ENCODE data around the gene RPL6.

The RPL6 gene

GRCh38 chr12:112433551-112433950 lies 24.1 kb upstream of the RPL6 start (continued):
- TF ChIP-seq TSHZ2 (CRISPR knock-in tag; IDR thresholded peaks at IDR 0.05) (no peak), POU6F1 (CRISPR knock-in tag; IDR thresholded peaks at IDR 0.05; ENCODE audit: borderline replicate concordance, low read depth) (no peak)

GRCh38 chr12:112431965-112432364 lies 22.6 kb upstream of the RPL6 start:
- TF ChIP-seq ZFP3 (CRISPR knock-in tag; IDR thresholded peaks at IDR 0.05) (no peak), PPARA (CRISPR knock-in tag; IDR thresholded peaks at IDR 0.05; ENCODE audit: borderline replicate concordance) (no peak), ARNTL (CRISPR knock-in tag; IDR thresholded peaks at IDR 0.05; ENCODE audit: borderline replicate concordance, low read depth) (no peak), ZNF8 (CRISPR knock-in tag; IDR thresholded peaks at IDR 0.05) (no peak), CSRNP3 (CRISPR knock-in tag; IDR thresholded peaks at IDR 0.05) (no peak), GLIS3 (CRISPR knock-in tag; IDR thresholded peaks at IDR 0.05) (no peak), ISL1 (CRISPR knock-in tag; IDR thresholded peaks at IDR 0.05) (no peak), ZNF70 (CRISPR knock-in tag; IDR thresholded peaks at IDR 0.05) (no peak), PATZ1 (CRISPR knock-in tag; IDR thresholded peaks at IDR 0.05; ENCODE audit: borderline replicate concordance) (no peak), TOX (CRISPR knock-in tag; IDR thresholded peaks at IDR 0.05; ENCODE audit: borderline replicate concordance) (no peak), POU6F1 (CRISPR knock-in tag; IDR thresholded peaks at IDR 0.05; ENCODE audit: borderline replicate concordance, low read depth) (no peak), CSDC2 (CRISPR knock-in tag; IDR thresholded peaks at IDR 0.05) (no peak), SNAI2 (CRISPR knock-in tag; IDR thresholded peaks at IDR 0.05) (no peak), ESRRG (CRISPR knock-in tag; IDR thresholded peaks at IDR 0.05) (no peak), RARB (CRISPR knock-in tag; IDR thresholded peaks at IDR 0.05) (no peak)
- no peak for ATAC-seq

- no peak for ATAC-seq
- TF ChIP-seq GLIS3 (CRISPR knock-in tag; IDR thresholded peaks at IDR 0.05) (no peak), TCF4 (CRISPR knock-in tag; IDR thresholded peaks at IDR 0.05; ENCODE audit: borderline replicate concordance) (no peak), POU6F1 (CRISPR knock-in tag; IDR thresholded peaks at IDR 0.05; ENCODE audit: borderline replicate concordance, low read depth) (no peak), ZFP3 (CRISPR knock-in tag; IDR thresholded peaks at IDR 0.05) (no peak), ZNF565 (CRISPR knock-in tag; conservative IDR thresholded peaks at IDR 0.05; ENCODE audit: low read depth) (no peak), TSHZ2 (CRISPR knock-in tag; IDR thresholded peaks at IDR 0.05) (no peak), ESRRG (CRISPR knock-in tag; IDR thresholded peaks at IDR 0.05) (no peak), PATZ1 (CRISPR knock-in tag; IDR thresholded peaks at IDR 0.05; ENCODE audit: borderline replicate concordance) (no peak)
Measured at GRCh38 chr12:112430929-112431328, 21.5 kb upstream of the RPL6 start.

Data from SK-N-SH treated with all-trans-retinoic acid at 6 μM for 48 hours (cell line).